CD14-positive monocyte (primary cell): Measurements from ENCODE around the gene ANKRD13B. TPM values are rescaled to one million over a fixed set of nuclear protein-coding genes. Genes with fewer than 3 reads are reported as not detected.

ENCODE experiments used
- DNase-seq, 3 donors: peaks; one replicate each; pipeline ENCODE4 v3.0.0-alpha.2; 2011 to 2022
- H2AFZ ChIP-seq: 2 replicates; pipeline ENCODE4 v1.6.0; 2012; ENCODE audit warnings: mild to moderate bottlenecking, low read depth, low read length, inconsistent platforms; ENCODE audit not compliant: insufficient read depth, poor library complexity, severe bottlenecking
- H3K27ac ChIP-seq, 2 donors: 1 replicate in 1 of 2; 2 replicates in 1 of 2; pipeline ENCODE4 v1.5.1; 2012 to 2013; ENCODE audit warnings: low read length in 2 of 2, control low read depth in 1 of 2, inconsistent platforms in 1 of 2, low read depth in 1 of 2, mild to moderate bottlenecking in 1 of 2
- H3K27me3 ChIP-seq, 2 donors: one replicate each; pipeline versions ENCODE4 v1.6.0 to v1.6.1; 2011 to 2013; ENCODE audit warnings: low read length in 2 of 2; ENCODE audit not compliant: control insufficient read depth in 2 of 2, insufficient read depth in 2 of 2
- H3K36me3 ChIP-seq, 2 donors: replicated peaks in 1 of 2; 1 replicate in 1 of 2; 2 replicates in 1 of 2; pipeline versions ENCODE4 v1.5.1 to v1.6.1; 2012 to 2013; ENCODE audit warnings: low read length in 2 of 2, control low read depth in 1 of 2, inconsistent platforms in 1 of 2, mild to moderate bottlenecking in 1 of 2; ENCODE audit not compliant: insufficient read depth in 2 of 2, control insufficient read depth in 1 of 2
- H3K4me1 ChIP-seq, 2 donors: 1 replicate in 1 of 2; 2 replicates in 1 of 2; pipeline versions ENCODE4 v1.5.1 to v1.6.1; 2012 to 2013; ENCODE audit warnings: low read length in 2 of 2, control low read depth in 1 of 2, inconsistent platforms in 1 of 2, mild to moderate bottlenecking in 1 of 2, moderate library complexity in 1 of 2; ENCODE audit not compliant: insufficient read depth in 2 of 2, control insufficient read depth in 1 of 2
- H3K4me2 ChIP-seq: replicated peaks from 2 replicates; pipeline ENCODE3; 2012; ENCODE audit warnings: low read length, moderate library complexity, mild to moderate bottlenecking; ENCODE audit not compliant: poor library complexity, severe bottlenecking; ENCODE audit errors: extremely low read depth
- H3K4me3 ChIP-seq, 3 experiments: fragments of 200-600 bp in 1 of 3; sonication (generic) in 1 of 3; replicated peaks in 1 of 3; 1 replicate in 2 of 3; 2 replicates in 1 of 3; pipeline ENCODE4 v1.5.1; 2011 to 2013; ENCODE audit warnings: low read length in 3 of 3, mild to moderate bottlenecking in 3 of 3, control low read depth in 2 of 3, low read depth in 2 of 3, inconsistent platforms in 1 of 3, moderate library complexity in 1 of 3
- H3K79me2 ChIP-seq: 2 replicates; pipeline ENCODE4 v1.6.0; 2012; ENCODE audit warnings: mild to moderate bottlenecking, control low read depth, inconsistent platforms, low read length, moderate library complexity; ENCODE audit not compliant: insufficient read depth
- H3K9ac ChIP-seq: 2 replicates; pipeline ENCODE4 v1.6.0; 2017; ENCODE audit warnings: low read length, mild to moderate bottlenecking; ENCODE audit not compliant: insufficient read depth, poor library complexity, severe bottlenecking
- H3K9me3 ChIP-seq, 2 donors: replicated peaks in 1 of 2; 1 replicate in 1 of 2; 2 replicates in 1 of 2; pipeline versions ENCODE4 v1.5.1 to v1.6.1; 2012 to 2013; ENCODE audit warnings: low read length in 2 of 2, control low read depth in 1 of 2; ENCODE audit not compliant: control insufficient read depth in 1 of 2, insufficient read depth in 1 of 2
- H4K20me1 ChIP-seq: 2 replicates; pipeline ENCODE4 v1.6.0; 2012; ENCODE audit warnings: mild to moderate bottlenecking, low read length, control low read depth, moderate library complexity; ENCODE audit not compliant: insufficient read depth
- H3K27ac Mint-ChIP-seq, 7 donors: one replicate each; pipeline ENCODE4 v1.8.0; 2020; ENCODE audit warnings: mild to moderate bottlenecking in 7 of 7, mixed read lengths in 7 of 7, moderate library complexity in 6 of 7, inconsistent platforms in 2 of 7
- H3K27me3 Mint-ChIP-seq, 3 donors: one replicate each; pipeline ENCODE4 v1.8.0; 2021 to 2022; ENCODE audit warnings: low read depth in 3 of 3, mild to moderate bottlenecking in 3 of 3, mixed read lengths in 3 of 3, moderate library complexity in 3 of 3, inconsistent platforms in 1 of 3
- H3K36me3 Mint-ChIP-seq, 2 donors: one replicate each; pipeline ENCODE4 v1.8.0; 2020; ENCODE audit warnings: mixed read lengths in 2 of 2, inconsistent platforms in 1 of 2, mild to moderate bottlenecking in 1 of 2
- H3K4me1 Mint-ChIP-seq: one replicate; pipeline ENCODE4 v1.8.0; 2020; ENCODE audit warnings: mild to moderate bottlenecking, mixed read lengths
- H3K4me3 Mint-ChIP-seq, 2 donors: one replicate each; pipeline ENCODE4 v1.8.0; 2020; ENCODE audit warnings: mild to moderate bottlenecking in 2 of 2, mixed read lengths in 2 of 2, moderate library complexity in 1 of 2
- H3K9me3 Mint-ChIP-seq, 7 donors: one replicate each; pipeline ENCODE4 v1.8.0; 2020 to 2022; ENCODE audit warnings: mixed read lengths in 7 of 7, mild to moderate bottlenecking in 6 of 7, moderate library complexity in 6 of 7, inconsistent platforms in 2 of 7
- WGBS: methylation state at CpG from one replicate; pipeline ENCODE4 v1.1.5; 2013; ENCODE audit warnings: missing lambda C conversion rate; ENCODE audit not compliant: insufficient coverage; 5-methylcytosine and 5-hydroxymethylcytosine counted together
- intact Hi-C, 2 donors: fragments of 100-400 bp; cut with micrococcal nuclease; formaldehyde crosslinking; loops; one replicate each; pipeline versions ENCODE4 v1.15.0 to v1.15.1; 2023
- polyA plus RNA-seq, 3 donors: library from polyadenylated mRNA; depleted of rRNA in 1 of 3; unstranded in 2 of 3; stranded (reverse) in 1 of 3; fragments of 300-500 nt in 2 of 3; fragments of >200 nt in 1 of 3; fragmentation: Illumina TruSeq in 2 of 3; gene quantifications; 1 replicate in 2 of 3; 2 replicates in 1 of 3; pipeline ENCODE4 v1.2.3, GENCODE V29; 2012 to 2021
- TF ChIP-seq, protein P1 (sequence below): fragments of 200-600 bp; IDR thresholded peaks from one replicate; pipeline ENCODE4 v1.8.0; 2022; ENCODE audit warnings: antibody characterized with exemption, mild to moderate bottlenecking

The ANKRD13B gene
- polyA plus RNA-seq, 3 donors: 0.37 TPM; not detected in 2

DNA sequence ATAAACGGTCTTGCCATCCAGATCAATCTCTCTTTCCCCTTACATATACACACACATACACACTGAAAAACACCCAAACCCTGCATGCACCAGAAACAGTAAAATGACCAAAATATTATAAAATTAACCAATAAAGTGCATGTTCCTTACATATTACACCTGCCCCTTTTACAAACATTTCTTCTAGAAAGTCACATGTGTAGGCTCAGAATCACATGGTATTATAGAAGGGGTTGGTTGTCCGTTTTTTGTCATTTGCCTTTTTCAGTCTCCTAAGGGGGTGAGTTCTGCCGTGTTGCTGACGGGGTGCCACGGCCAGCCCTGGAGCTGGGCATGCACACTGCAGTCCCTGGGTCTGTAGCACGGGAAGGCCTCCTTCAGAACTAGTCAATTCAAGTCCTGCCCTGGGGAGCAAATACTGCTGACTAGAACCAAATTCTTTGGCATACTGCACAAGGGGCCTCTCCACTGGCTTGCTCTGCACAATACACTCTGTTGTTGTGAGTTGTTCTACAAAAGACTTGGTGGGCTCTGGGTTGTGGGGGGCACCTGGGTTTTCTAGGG, 37.8 kb downstream of the ANKRD13B start:
- Histone ChIP-seq H3K79me2 (no peaks in the 10 kb centered on the region), H3K4me1 (no peaks in the 10 kb centered on the region), H3K4me2 (no peak overlapping the region), H3K27ac (no peak overlapping the region), H3K36me3 (peaks cover 76 to 97% of the 10 kb centered on the region in 2 donors), H3K4me3 (no peak overlapping the region), H2AFZ (no peak overlapping the region), H3K9me3 (no peaks in the 10 kb centered on the region), H3K27me3 (no peaks in the 10 kb centered on the region), H4K20me1 (peaks cover 100% of the 10 kb centered on the region), H3K9ac (no peak overlapping the region)
- 81% methylated on average over 5 of the region's 6 CpGs for WGBS
- intact Hi-C loops: no loop called here
- DNase-seq: no peak
- Mint-ChIP-seq H3K9me3 (no peaks in the 10 kb centered on the region), H3K36me3 (peaks cover 86 to 89% of the 10 kb centered on the region in 2 donors), H3K4me3 (no peak overlapping the region), H3K27me3 (peaks cover 0 to 2% (median 0%) of the 10 kb centered on the region in 3 donors), H3K27ac (peak overlapping the region in 1 of 7 donors; percentile 63), H3K4me1 (peaks cover 12% of the 10 kb centered on the region)
- TF ChIP-seq, protein P1, sequence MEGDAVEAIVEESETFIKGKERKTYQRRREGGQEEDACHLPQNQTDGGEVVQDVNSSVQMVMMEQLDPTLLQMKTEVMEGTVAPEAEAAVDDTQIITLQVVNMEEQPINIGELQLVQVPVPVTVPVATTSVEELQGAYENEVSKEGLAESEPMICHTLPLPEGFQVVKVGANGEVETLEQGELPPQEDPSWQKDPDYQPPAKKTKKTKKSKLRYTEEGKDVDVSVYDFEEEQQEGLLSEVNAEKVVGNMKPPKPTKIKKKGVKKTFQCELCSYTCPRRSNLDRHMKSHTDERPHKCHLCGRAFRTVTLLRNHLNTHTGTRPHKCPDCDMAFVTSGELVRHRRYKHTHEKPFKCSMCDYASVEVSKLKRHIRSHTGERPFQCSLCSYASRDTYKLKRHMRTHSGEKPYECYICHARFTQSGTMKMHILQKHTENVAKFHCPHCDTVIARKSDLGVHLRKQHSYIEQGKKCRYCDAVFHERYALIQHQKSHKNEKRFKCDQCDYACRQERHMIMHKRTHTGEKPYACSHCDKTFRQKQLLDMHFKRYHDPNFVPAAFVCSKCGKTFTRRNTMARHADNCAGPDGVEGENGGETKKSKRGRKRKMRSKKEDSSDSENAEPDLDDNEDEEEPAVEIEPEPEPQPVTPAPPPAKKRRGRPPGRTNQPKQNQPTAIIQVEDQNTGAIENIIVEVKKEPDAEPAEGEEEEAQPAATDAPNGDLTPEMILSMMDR: no peak

- H3K4me3 Mint-ChIP-seq: no peak overlapping the region
- peak overlapping the region in 1 of 2 donors; percentile 17 for H3K27ac ChIP-seq
- WGBS: no CpG with 5 or more reads among the region's 3 CpGs
- H3K4me1 Mint-ChIP-seq: peaks cover 3% of the 10 kb centered on the region
- peaks cover 7% of the 10 kb centered on the region for H3K79me2 ChIP-seq
- H3K4me3 ChIP-seq: no peak overlapping the region
- H3K4me1 ChIP-seq: no peaks in the 10 kb centered on the region
- no peak overlapping the region for H2AFZ ChIP-seq
- H3K27ac Mint-ChIP-seq: peak overlapping the region in 1 of 7 donors; percentile 65
- no peak overlapping the region for H3K9ac ChIP-seq
- H4K20me1 ChIP-seq: peaks cover 100% of the 10 kb centered on the region
- peaks cover 81 to 97% of the 10 kb centered on the region in 2 donors for H3K36me3 ChIP-seq
- peaks cover 78 to 98% of the 10 kb centered on the region in 2 donors for H3K36me3 Mint-ChIP-seq
- no peaks in the 10 kb centered on the region for H3K27me3 ChIP-seq
- no peaks in the 10 kb centered on the region for H3K27me3 Mint-ChIP-seq
- H3K9me3 ChIP-seq: no peaks in the 10 kb centered on the region
- DNase-seq: no peak
- TF ChIP-seq, protein P1: no peak
- H3K9me3 Mint-ChIP-seq: no peaks in the 10 kb centered on the region
- H3K4me2 ChIP-seq: no peak overlapping the region
- intact Hi-C loops: no loop called here
Measured at GRCh38 chr17:29633886-29634285, 41.0 kb downstream of the ANKRD13B start.
